Sigmoid colon (tissue), 7 donors: Measurements from ENCODE around the gene CACHD1. TPM values are rescaled to one million over a fixed set of nuclear protein-coding genes. Genes with fewer than 3 reads are reported as not detected.

Source experiments
- DNase-seq: peaks from one replicate; pipeline ENCODE4 v3.0.0-alpha.2; 2019
- H3K27ac ChIP-seq, 4 donors: fragments of 200-600 bp; sonication (generic); one replicate each; pipeline ENCODE4 v1.5.1; 2016 to 2019; ENCODE audit warnings: mild to moderate bottlenecking in 1 of 4
- H3K27me3 ChIP-seq, 3 donors: fragments of 200-600 bp; sonication (generic); one replicate each; pipeline ENCODE4 v1.5.1; 2019; ENCODE audit warnings: mild to moderate bottlenecking in 1 of 3
- H3K36me3 ChIP-seq, 4 donors: fragments of 200-600 bp; sonication (generic); one replicate each; pipeline ENCODE4 v1.5.1; 2016 to 2019
- H3K4me1 ChIP-seq, 4 donors: fragments of 200-600 bp; sonication (generic); one replicate each; pipeline ENCODE4 v1.5.1; 2017 to 2019
- H3K4me3 ChIP-seq, 4 donors: fragments of 200-600 bp; sonication (generic); one replicate each; pipeline ENCODE4 v1.5.1; 2017 to 2019; ENCODE audit warnings: mild to moderate bottlenecking in 2 of 4, moderate library complexity in 1 of 4
- H3K9me3 ChIP-seq, 4 donors: fragments of 200-600 bp in 3 of 4; sonication (generic) in 3 of 4; one replicate each; pipeline versions ENCODE4 v1.5.1 to v1.6.1; 2013 to 2019
- CTCF ChIP-seq, 4 experiments: fragments of 450-650 bp in 3 of 4; fragments of 200-600 bp in 1 of 4; IDR thresholded peaks; one replicate each; pipeline ENCODE4 v1.5.1; 2016 to 2019; ENCODE audit warnings: antibody characterized with exemption in 4 of 4, mild to moderate bottlenecking in 3 of 4, moderate library complexity in 2 of 4
- EP300 ChIP-seq, 4 donors: sonication (generic); formaldehyde crosslinking; IDR thresholded peaks; one replicate each; pipeline ENCODE4 v1.6.1; 2017; ENCODE audit warnings: antibody characterized with exemption in 4 of 4
- POLR2A ChIP-seq, 2 donors: fragments of 450-650 bp; IDR thresholded peaks; one replicate each; pipeline ENCODE4 v1.6.1; 2016; ENCODE audit warnings: antibody characterized with exemption in 2 of 2, mild to moderate bottlenecking in 2 of 2, moderate library complexity in 2 of 2
- POLR2AphosphoS5 ChIP-seq, 4 donors: sonication (generic); formaldehyde crosslinking; IDR thresholded peaks; one replicate each; pipeline ENCODE4 v1.6.1; 2017; ENCODE audit warnings: antibody characterized with exemption in 4 of 4
- WGBS, 2 donors: extraction: QIAGEN DNeasy Blood & Tissue Kit; methylation state at CpG; one replicate each; pipeline ENCODE4 v1.1.7; 2013; 5-methylcytosine and 5-hydroxymethylcytosine counted together
- intact Hi-C: fragments of 100-400 bp; cut with DNase I; formaldehyde crosslinking; loops from one replicate; pipeline ENCODE4 v1.15.1; 2023
- polyA plus RNA-seq, 3 donors: library from polyadenylated mRNA; stranded (reverse); fragments of 200-250 nt; gene quantifications; one replicate each; pipeline ENCODE4 v1.2.3, GENCODE V29; 2013
- total RNA-seq, 4 donors: library from RNA; depleted of rRNA; stranded (reverse); fragments of >200 nt; gene quantifications; one replicate each; pipeline ENCODE4 v1.1.0, GENCODE V29; 2016
- donor health status: healthy with polysubstance abuse.
- donor health status: Bipolar disorder and iron deficiency.
- donor health status: healthy.

Gene CACHD1
- total and polyA plus RNA-seq, 7 donors = 0.23 to 7.1 (median 3.7) TPM

- Histone ChIP-seq H3K27me3 (no peaks in the 10 kb centered on the region), H3K4me1 (peaks cover 0 to 30% (median 29%) of the 10 kb centered on the region in 4 donors), H3K27ac (peak overlapping the region in 3 of 4 donors; percentile 8 to 23 (median 9)), H3K4me3 (no peak overlapping the region), H3K9me3 (no peaks in the 10 kb centered on the region), H3K36me3 (no peaks in the 10 kb centered on the region)
- DNase-seq = no peak
- intact Hi-C loops = no loop called here
- 25 to 60% methylated on average over 10 of the region's 10 CpGs for whole genome bisulfite sequencing, 2 donors
- no peak for TF ChIP-seq CTCF (IDR thresholded peaks at IDR 0.05)
- TF ChIP-seq POLR2AphosphoS5 (IDR thresholded peaks at IDR 0.05) = peak in 2 of 4 donors; percentile 28 to 36
Observed at GRCh38 chr1:64535938-64536835, 66.3 kb downstream of the CACHD1 start.

GRCh38 chr1:64536836-64537490 lies 67.0 kb downstream of the CACHD1 start:
- Histone ChIP-seq H3K27ac (peak overlapping the region in 3 of 4 donors; percentile 8 to 23 (median 9)), H3K9me3 (no peaks in the 10 kb centered on the region), H3K4me3 (no peak overlapping the region), H3K36me3 (no peaks in the 10 kb centered on the region), H3K4me1 (peaks cover 0 to 30% (median 29%) of the 10 kb centered on the region in 4 donors), H3K27me3 (no peaks in the 10 kb centered on the region)
- TF ChIP-seq POLR2AphosphoS5 (IDR thresholded peaks at IDR 0.05) = no peak
- no peak for TF ChIP-seq POLR2A (IDR thresholded peaks at IDR 0.05)
- TF ChIP-seq EP300 (IDR thresholded peaks at IDR 0.05) = no peak
- no peak for TF ChIP-seq CTCF (IDR thresholded peaks at IDR 0.05)
- intact Hi-C loops = no loop called here
- 18 to 66% methylated on average over 8 of the region's 8 CpGs for WGBS, 2 donors
- DNase-seq = no peak

DNA sequence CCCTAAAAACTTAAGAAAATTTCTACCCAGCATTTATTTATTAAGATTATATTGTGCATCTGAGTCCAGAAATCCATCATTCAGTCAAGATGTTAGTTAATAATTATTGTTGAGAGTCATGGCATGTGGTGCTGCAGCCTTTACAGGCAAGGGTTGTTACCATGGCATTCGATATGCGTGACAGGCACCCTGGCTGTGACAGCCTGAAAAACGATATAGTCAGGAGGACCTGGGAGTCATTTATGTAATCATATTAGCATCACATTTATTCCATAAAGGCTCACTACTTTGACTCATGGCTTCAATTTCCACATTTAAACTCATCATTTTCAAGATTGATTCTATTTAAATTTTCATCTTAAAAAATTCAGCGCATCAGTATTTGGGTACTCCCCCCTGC lies 68.0 kb downstream of the CACHD1 start:
- Histone ChIP-seq H3K27me3 (no peaks in the 10 kb centered on the region), H3K4me3 (no peak overlapping the region), H3K9me3 (no peaks in the 10 kb centered on the region), H3K4me1 (peaks cover 0 to 30% (median 29%) of the 10 kb centered on the region in 4 donors), H3K27ac (no peak overlapping the region), H3K36me3 (no peaks in the 10 kb centered on the region)
- 85 to 87% methylated on average over 4 of the region's 4 CpGs for WGBS, 2 donors
- intact Hi-C loops = no loop called here
- TF ChIP-seq POLR2AphosphoS5 (IDR thresholded peaks at IDR 0.05) (no peak), POLR2A (IDR thresholded peaks at IDR 0.05) (no peak), CTCF (IDR thresholded peaks at IDR 0.05) (no peak), EP300 (IDR thresholded peaks at IDR 0.05) (no peak)
- no peak for DNase-seq

DNA sequence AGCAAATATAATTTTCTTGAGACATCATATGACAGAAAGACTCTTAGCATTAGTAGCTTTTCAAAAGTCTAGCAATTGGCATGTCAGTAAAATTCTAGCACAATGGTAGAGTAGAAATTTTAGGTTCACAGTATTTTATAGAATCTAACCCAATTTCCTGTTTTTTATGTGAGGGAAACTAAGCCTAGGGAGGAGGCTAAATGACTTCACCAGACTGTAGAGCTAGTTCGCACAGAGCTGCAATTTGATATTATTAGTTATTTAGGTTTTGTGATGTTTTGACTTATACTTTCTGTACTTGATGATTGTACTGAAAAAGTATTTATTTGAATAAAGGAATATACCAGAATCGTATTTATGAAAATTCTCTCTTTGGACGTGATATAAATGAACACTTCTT lies 68.5 kb downstream of the CACHD1 start:
- no peaks in the 10 kb centered on the region for H3K27me3 ChIP-seq
- TF ChIP-seq POLR2AphosphoS5 (IDR thresholded peaks at IDR 0.05) (no peak), CTCF (IDR thresholded peaks at IDR 0.05) (no peak), EP300 (IDR thresholded peaks at IDR 0.05) (no peak)
- no peaks in the 10 kb centered on the region for H3K36me3 ChIP-seq
- intact Hi-C loops = no loop called here
- peaks cover 0 to 30% (median 29%) of the 10 kb centered on the region in 4 donors for H3K4me1 ChIP-seq
- no peak overlapping the region for H3K4me3 ChIP-seq
- DNase-seq = no peak
- H3K9me3 ChIP-seq = no peaks in the 10 kb centered on the region
- WGBS, 2 donors = 82 to 89% methylated on average over 3 of the region's 3 CpGs
- H3K27ac ChIP-seq = no peak overlapping the region
